Endothelial cell of umbilical vein (primary cell): Measurements from ENCODE around the gene OR1N2.

ENCODE experiments used
- EZH2 ChIP-seq: IDR thresholded peaks from 2 replicates; pipeline ENCODE4 v1.6.1; 2012; ENCODE audit warnings: borderline replicate concordance, low read depth, mild to moderate bottlenecking, moderate library complexity, low read length, inconsistent platforms; ENCODE audit not compliant: severe bottlenecking
- POLR2A ChIP-seq: IDR thresholded peaks from 2 replicates; pipeline ENCODE4 v1.6.1; 2012; ENCODE audit warnings: low read depth, mild to moderate bottlenecking, control low read depth, low read length
- TF ChIP-seq, protein P1 (sequence below), 2 donors: IDR thresholded peaks; 1 replicate in 1 of 2; 2 replicates in 1 of 2; pipeline ENCODE4 v1.5.1; 2011; ENCODE audit warnings: low read length in 2 of 2, mild to moderate bottlenecking in 2 of 2, moderate library complexity in 2 of 2, control low read depth in 1 of 2, inconsistent platforms in 1 of 2, low read depth in 1 of 2; ENCODE audit not compliant: insufficient read depth in 1 of 2; ENCODE audit errors: extremely low read depth in 1 of 2

DNA sequence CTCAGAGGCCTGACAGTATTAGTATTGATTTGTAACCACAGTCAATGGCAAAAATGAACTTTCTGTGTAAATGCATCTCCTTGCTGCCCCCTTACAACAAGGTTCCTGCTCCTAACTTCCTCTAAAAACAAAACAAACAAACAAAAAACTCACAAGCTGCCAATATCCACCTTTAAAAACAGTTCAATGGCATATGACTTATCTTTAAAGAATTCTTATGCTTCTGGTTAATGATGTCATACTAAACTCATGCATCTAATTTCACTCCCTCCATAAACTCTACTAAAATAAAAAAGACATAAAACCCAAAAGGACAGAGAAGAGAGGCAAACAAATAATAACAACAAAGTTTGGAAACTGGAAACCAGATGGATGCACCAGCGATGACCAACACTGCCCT, 16.8 kb upstream of the OR1N2 start:
- TF ChIP-seq POLR2A (no peak), EZH2 (no peak)
- TF ChIP-seq, protein P1, sequence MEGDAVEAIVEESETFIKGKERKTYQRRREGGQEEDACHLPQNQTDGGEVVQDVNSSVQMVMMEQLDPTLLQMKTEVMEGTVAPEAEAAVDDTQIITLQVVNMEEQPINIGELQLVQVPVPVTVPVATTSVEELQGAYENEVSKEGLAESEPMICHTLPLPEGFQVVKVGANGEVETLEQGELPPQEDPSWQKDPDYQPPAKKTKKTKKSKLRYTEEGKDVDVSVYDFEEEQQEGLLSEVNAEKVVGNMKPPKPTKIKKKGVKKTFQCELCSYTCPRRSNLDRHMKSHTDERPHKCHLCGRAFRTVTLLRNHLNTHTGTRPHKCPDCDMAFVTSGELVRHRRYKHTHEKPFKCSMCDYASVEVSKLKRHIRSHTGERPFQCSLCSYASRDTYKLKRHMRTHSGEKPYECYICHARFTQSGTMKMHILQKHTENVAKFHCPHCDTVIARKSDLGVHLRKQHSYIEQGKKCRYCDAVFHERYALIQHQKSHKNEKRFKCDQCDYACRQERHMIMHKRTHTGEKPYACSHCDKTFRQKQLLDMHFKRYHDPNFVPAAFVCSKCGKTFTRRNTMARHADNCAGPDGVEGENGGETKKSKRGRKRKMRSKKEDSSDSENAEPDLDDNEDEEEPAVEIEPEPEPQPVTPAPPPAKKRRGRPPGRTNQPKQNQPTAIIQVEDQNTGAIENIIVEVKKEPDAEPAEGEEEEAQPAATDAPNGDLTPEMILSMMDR (IDR thresholded peaks at IDR 0.05; ENCODE audit: extremely low read depth in 1 of 2, insufficient read depth in 1 of 2, low read depth in 1 of 2, low read length in 2 of 2): no peak
